ENCODE data around the gene MAML3.

MAML3 gene

DNA sequence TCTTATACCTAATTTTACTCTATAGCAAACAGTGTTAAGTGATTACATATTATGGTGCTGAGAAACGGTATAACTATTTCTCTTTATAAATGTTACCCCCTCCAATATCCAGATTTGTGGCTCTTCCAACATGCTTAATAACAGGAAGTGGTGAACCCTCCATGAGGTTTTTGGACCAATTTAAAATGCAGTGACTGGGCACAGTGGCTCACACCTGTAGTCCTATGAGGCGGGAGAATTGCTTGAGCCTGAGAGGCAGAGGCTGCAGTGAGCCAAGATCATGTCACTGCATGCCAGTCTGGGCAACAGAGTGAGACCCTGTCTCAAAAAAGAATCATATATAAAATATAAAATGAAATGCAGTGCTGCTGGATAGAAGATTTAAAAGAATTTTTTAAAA lies 351.1 kb downstream of the MAML3 start:
- no peak for DNase-seq

- no peak for DNase-seq
Measured at GRCh38 chr4:139802488-139802887, 351.5 kb downstream of the MAML3 start.

- no peak for DNase-seq
Measured at GRCh38 chr4:139801895-139802294, 352.1 kb downstream of the MAML3 start.

- DNase-seq, result no peak
Measured at GRCh38 chr4:139800082-139800481, 353.9 kb downstream of the MAML3 start.

GRCh38 chr4:139799615-139800014 lies 354.4 kb downstream of the MAML3 start:
- no peak for DNase-seq

GRCh38 chr4:139798456-139798855 lies 355.5 kb downstream of the MAML3 start:
- DNase-seq, result no peak

DNA sequence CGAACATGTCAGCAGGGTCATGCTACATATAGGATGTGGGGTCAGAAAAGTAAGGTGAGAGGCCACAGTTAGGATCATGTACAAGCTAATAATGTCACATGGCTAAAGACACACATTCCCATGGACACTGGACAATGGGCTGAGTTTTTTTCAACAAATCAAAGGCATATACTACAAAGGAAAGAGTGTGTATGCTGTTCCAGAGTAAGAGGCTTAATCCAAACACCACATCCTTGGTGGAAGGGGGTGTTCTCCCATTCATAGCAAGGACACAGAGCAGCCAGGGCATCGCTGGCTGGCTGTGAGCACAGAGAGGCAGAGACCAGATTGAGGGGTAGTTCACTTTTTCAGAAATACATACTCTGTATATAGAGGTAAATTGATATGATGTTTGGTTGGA lies 356.7 kb downstream of the MAML3 start:
- DNase-seq, result no peak

DNA sequence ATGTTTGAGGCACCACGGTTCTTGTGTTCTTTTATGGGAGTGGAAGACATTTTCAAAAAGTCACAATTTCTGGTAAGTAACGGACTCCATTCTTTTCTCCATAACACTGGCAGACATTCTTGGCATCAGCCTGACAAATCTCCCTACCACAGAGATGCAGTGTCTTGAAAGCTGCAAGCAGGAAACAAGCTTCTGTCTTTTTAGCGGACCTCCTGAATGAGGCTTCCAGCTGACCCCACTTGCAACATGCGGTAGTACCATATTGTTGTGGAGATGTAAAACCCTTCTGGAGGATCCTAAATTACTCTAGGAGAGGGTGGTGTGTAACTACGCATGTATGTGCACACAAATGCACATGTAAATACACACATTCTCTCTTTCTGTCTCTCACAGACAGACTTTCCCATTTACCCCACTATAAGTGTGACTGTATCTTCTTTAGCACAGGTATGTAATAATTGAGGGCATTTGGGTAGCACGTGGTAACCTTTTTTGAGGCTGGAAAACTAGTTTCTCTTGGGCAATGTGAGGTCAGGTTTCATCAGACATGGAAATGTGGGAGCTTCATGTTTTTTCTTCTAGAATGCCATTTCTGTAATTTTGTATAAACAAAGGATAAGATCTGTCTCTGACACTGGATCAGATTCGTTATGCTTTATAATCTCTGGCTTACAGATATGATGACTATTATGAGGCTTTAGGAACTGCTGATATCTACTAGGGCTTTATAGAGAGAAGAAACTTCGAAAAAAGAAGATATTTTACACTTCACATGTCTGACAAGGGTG lies 358.3 kb downstream of the MAML3 start:
- DNase-seq, result no peak

GRCh38 chr4:139794158-139794954 lies 359.6 kb downstream of the MAML3 start:
- DNase-seq, result no peak

GRCh38 chr4:139791681-139792080 lies 362.3 kb downstream of the MAML3 start:
- DNase-seq, result no peak

DNA sequence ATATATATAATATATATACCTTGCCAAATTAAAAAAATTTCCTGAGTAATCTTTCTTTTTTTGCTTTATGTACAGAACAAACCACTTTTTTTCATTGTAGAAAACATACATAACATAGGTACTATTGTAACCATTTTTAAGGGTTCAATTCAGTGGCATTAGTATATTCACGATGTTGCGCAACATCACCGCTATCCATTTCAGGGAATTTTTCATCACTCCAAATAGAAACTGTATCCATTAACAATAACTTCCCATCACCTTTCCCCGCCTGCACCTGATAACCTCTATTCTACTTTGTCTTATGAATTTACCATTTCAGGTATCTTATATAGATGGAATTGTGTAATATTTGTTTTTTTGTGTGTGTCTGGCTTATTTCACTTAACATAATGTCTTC lies 363.7 kb downstream of the MAML3 start:
- no peak for DNase-seq

DNA sequence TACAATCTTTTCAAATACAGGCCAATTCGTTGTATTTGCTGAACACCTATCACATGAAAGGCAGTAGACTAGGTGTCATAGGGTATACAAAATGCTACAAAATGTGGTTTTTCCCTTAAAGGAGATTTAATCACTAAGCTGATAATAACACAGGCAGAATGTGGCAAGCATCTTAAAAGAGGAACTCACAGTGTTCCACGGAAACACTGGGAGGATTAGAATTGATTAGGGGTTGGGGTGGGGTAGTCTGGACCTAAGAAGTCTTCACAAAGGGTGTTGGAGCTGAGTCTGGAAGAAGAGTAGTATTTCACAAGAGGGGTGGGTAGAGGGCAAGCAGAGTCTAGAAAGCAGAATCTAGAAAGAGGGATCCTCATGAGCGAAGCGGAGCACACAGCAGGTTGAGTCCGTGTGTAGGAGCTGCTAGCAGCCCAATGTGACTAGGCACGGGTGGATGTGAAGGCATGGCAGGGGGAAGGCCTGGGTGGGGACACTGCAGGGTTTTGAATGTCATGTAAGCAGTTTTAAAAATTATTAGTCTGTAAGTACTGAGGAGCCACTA lies 364.8 kb downstream of the MAML3 start:
- DNase-seq, result peak; percentile 1

- DNase-seq, result no peak
Measured at GRCh38 chr4:139786494-139787354, 367.3 kb downstream of the MAML3 start.

- no peak for DNase-seq
Measured at GRCh38 chr4:139785356-139785755, 368.6 kb downstream of the MAML3 start.

DNA sequence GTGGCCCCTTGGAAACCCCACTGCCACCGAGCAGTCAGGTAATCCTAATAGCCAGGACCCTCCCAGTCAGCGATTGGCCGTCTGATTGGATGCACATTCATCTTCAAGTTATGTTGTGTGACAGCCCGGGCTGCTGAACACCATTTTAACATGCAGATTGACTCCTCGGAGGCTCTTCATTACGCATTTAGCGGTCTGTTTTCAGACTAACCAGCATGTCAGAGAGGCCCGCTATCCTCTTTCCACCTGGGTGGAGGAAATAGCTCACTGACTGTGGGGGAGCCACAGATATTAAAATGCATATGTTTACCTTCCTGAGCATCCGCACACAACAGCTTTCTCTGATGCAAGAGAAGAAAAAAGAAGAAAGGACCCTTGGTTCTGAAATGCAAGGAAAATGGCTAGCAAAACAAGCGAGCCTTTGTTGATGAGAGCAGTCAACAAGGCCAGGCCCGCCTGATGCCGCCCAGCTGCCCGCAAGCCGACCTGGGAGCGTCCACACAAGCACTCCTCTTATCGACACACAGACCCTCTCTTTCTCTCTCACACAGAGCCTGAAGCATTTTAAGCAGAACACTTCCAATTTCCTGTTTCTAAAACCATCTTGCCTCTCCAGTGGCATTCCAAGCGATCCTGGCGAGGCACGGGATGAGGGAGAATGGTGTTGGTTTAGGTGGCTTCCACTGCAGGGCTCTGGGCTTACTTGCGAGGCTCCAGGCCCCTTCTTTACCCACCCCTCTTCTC lies 370.1 kb downstream of the MAML3 start:
- DNase-seq, result no peak

DNA sequence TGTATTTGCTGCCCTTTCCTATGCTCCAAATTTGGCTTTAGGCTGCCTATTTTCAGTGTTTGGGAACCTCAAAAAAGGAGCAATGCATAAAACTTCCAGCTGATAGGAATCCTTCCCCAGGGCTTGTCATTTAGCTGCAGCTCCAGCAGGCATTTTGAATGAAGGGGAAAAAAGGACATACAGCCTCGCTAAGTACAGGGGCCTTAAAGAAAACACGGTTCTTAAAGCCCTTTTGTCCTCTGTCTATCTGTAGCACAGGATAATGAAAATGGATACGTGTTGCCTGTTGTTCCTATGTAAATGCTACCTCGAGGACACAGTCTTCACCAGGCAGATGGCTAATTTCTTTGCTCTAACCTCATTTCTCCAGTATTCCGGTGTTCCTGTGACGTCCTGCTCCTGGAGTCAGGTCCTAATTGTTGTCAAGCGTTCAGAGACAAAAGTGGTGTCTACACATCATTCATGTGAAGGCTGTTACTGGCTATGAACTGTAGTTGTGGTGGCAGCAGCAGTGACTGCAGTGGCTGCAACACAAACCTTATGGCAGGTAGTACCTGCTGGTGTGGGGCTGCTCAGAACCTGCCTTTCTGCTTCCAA lies 371.0 kb downstream of the MAML3 start:
- DNase-seq, result no peak

GRCh38 chr4:139781066-139781465 lies 372.9 kb downstream of the MAML3 start:
- no peak for DNase-seq

DNA sequence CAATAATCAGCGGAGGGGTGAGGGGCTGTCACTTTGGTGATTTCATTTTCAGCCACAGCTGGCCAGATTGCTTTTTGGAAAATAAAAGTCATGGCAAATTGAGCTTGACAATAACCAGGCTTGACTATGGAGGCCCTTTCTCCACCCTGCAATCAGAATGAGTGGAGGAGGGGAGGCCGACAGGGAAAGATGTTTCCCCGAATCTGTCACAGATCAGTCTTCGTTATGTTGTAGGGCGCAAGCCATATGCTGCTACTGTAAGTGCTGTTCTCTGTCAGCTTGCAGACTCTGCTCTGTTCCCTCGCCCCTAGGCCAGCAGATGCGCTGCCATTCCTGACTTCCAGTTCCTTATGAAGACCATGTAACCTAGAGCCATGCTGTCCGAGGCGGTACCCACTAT lies 374.3 kb downstream of the MAML3 start:
- DNase-seq, result no peak

GRCh38 chr4:139777757-139778156 lies 376.2 kb downstream of the MAML3 start:
- no peak for DNase-seq

DNA sequence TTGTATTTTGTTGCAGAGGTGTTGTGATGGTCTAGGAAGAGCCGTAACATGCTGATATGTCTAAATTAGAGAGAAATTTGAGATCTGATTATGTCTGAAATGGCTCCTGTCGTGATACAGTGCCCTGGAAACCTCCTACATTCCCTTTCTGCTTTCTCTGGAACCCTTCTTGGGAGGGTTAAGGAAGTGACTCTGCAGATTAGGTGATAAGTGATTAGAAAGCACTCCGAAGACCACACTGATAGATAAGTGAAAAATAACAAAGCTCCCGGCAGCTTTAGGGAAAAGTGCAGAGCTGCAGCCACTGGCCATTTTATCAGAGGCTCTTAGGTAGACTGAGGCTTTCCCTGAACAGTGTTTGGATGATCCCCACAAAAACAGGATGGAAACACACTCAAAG lies 377.7 kb downstream of the MAML3 start:
- no peak for DNase-seq

DNA sequence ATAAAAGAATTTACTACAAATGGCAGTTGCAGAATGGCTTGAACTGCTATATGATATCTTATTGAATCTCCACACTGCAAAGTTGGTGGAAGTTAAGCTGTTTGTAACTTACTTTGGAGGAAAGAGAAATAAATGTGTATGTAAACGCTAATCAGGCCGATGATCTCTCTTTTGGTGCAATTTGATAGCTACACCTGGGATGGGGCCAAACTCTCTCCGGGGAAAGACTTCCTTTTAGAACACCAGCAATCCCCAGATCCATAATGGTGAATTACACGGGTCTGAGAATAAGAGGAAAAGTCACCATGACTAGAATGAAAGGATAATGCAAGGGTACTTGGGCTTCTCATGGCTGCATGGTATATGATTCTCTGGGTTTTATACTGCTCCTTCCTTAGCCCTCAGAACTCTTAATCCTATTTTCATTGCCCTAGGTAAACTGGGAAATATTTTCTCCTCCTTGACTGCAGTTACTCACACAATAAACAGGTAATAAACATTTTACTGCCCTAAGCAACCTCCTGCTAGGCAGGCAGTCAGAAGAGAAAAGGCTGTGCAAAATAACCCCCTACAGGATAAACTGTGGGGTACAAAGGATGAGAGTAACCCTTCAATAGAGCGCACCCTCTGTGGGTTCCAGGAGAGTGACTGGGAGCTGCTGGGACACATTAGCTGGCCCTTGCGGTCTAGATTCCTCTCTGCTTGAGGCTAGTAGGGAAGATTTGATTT lies 379.1 kb downstream of the MAML3 start:
- DNase-seq, result no peak
